ENCODE results near the gene KRTAP4-7. TPM values are rescaled to one million over a fixed set of nuclear protein-coding genes. Genes with fewer than 3 reads are reported as not detected.
"Not testable (repeated sequence)": the region's sequence is repeated elsewhere in the genome, so short reads cannot be mapped to it uniquely, and the experiment has no call there.

KRTAP4-7 gene
- total RNA-seq, 1 experiment from 2014 or later = not detected

DNA sequence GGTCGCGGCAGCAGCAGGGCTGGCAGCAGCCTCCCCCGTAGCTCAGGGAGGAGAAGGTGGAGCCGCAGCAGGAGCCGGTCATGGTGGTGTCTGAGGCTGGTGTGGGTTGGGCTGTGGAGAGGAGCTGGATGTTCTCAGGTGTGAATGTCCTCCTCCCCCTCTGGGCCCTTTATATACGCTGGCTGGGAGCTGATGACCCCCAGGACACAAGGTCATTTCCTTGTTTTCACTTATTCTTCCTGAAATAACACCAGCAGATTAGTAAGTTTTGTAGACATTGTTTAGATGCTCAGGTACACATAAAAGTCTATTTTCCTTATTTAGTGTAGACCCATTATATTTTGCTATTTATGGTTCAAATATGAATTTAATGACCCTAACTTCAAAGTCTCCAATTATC is 28.8 kb upstream of the KRTAP4-7 start, which contains the start of gene KRTAP2-2:
Gene KRTAP2-2 (minus strand): TSS at position 101 of the 400 bp plus-strand sequence. CDS start 19 bp downstream, at position 82.
- DNase-seq (ENCODE audit: low read depth, low spot score); H3K36me3 ChIP-seq (ENCODE audit: control insufficient read depth in 1 of 2, insufficient read depth in 2 of 2, low read length in 2 of 2); H3K79me2 ChIP-seq (ENCODE audit: insufficient read depth, low read length); H3K4me3 ChIP-seq (replicated peaks in 1 of 2; ENCODE audit: low read depth in 1 of 2, low read length in 2 of 2); H2AFZ ChIP-seq (ENCODE audit: low read depth, low read length, poor library complexity, severe bottlenecking); BruUV-seq (replicated peaks); CTCF ChIA-PET; H3K4me2 ChIP-seq (ENCODE audit: low read length); intact Hi-C loops (cut with micrococcal nuclease); RAD21 ChIA-PET (ENCODE audit: low non-redundant PET in 1 of 2, low total read pairs in 2 of 2, uncharacterized antibody in 2 of 2, unreplicated experiment in 2 of 2); H3K27ac ChIP-seq (ENCODE audit: low read depth, low read length); POLR2A ChIA-PET; H3K9ac ChIP-seq (ENCODE audit: low read length); H3K27me3 ChIP-seq (ENCODE audit: insufficient read depth, low read length); H4K20me1 ChIP-seq (ENCODE audit: insufficient read depth); H3K9me2 ChIP-seq (ENCODE audit: insufficient read depth); ATAC-seq: not testable (repeated sequence)
- Histone ChIP-seq H3K4me1 (ENCODE audit: control insufficient read depth in 1 of 2, insufficient read depth in 2 of 2, low read length in 2 of 2) (peaks cover 14 to 18% of the 10 kb centered on the region in 2 experiments), H3K9me3 (ENCODE audit: control insufficient read depth in 1 of 2, insufficient read depth in 1 of 2, low read depth in 1 of 2, low read length in 2 of 2) (peaks cover 0 to 21% of the 10 kb centered on the region in 2 experiments; a peak in 1 of 4 replicates)

DNA sequence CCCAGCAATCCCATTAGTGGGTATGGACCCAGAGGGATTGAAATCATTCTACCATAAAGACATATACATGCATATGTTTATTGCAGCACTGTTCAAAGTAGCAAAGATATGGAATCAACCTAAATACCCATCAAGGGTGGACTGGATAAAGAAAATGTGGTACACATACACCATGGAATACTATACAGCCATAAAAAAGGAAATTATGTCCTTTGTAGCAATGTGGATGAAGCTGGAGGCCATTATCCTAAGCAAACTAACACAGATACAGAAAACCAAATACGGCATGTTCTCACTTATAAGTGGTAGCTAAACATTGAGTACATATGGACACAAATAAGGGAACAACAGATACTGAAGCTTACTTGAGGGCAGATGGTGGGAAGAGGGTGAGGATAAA is 26.4 kb upstream of the KRTAP4-7 start:
- no peaks in the 10 kb centered on the region for H4K20me1 ChIP-seq (ENCODE audit: insufficient read depth)
- CTCF ChIA-PET = no interaction called here

More for the DNA sequence above, 26.4 kb upstream of the KRTAP4-7 start:
- Histone ChIP-seq H3K9me3 (ENCODE audit: control insufficient read depth in 1 of 2, insufficient read depth in 1 of 2, low read depth in 1 of 2, low read length in 2 of 2) (peaks cover 0 to 16% of the 10 kb centered on the region in 2 experiments; a peak in 1 of 4 replicates), H3K27me3 (ENCODE audit: insufficient read depth, low read length) (no peaks in the 10 kb centered on the region), H3K27ac (ENCODE audit: low read depth, low read length) (no peak overlapping the region), H3K9me2 (ENCODE audit: insufficient read depth) (no peaks in the 10 kb centered on the region), H3K9ac (ENCODE audit: low read length) (no peak overlapping the region), H3K4me3 (replicated peaks in 1 of 2; ENCODE audit: low read depth in 1 of 2, low read length in 2 of 2) (no peak overlapping the region), H3K36me3 (ENCODE audit: control insufficient read depth in 1 of 2, insufficient read depth in 2 of 2, low read length in 2 of 2) (peaks cover 0 to 5% of the 10 kb centered on the region in 2 experiments; a peak in 1 of 4 replicates), H3K79me2 (ENCODE audit: insufficient read depth, low read length) (no peaks in the 10 kb centered on the region), H2AFZ (ENCODE audit: low read depth, low read length, poor library complexity, severe bottlenecking) (no peak overlapping the region), H3K4me2 (ENCODE audit: low read length) (no peak overlapping the region), H3K4me1 (ENCODE audit: control insufficient read depth in 1 of 2, insufficient read depth in 2 of 2, low read length in 2 of 2) (peaks cover 38 to 42% of the 10 kb centered on the region in 2 experiments)
- ChIA-PET POLR2A (no interaction called here), RAD21 (ENCODE audit: low non-redundant PET in 1 of 2, low total read pairs in 2 of 2, uncharacterized antibody in 2 of 2, unreplicated experiment in 2 of 2) (no interaction called here)
- TF ChIP-seq, protein P1, sequence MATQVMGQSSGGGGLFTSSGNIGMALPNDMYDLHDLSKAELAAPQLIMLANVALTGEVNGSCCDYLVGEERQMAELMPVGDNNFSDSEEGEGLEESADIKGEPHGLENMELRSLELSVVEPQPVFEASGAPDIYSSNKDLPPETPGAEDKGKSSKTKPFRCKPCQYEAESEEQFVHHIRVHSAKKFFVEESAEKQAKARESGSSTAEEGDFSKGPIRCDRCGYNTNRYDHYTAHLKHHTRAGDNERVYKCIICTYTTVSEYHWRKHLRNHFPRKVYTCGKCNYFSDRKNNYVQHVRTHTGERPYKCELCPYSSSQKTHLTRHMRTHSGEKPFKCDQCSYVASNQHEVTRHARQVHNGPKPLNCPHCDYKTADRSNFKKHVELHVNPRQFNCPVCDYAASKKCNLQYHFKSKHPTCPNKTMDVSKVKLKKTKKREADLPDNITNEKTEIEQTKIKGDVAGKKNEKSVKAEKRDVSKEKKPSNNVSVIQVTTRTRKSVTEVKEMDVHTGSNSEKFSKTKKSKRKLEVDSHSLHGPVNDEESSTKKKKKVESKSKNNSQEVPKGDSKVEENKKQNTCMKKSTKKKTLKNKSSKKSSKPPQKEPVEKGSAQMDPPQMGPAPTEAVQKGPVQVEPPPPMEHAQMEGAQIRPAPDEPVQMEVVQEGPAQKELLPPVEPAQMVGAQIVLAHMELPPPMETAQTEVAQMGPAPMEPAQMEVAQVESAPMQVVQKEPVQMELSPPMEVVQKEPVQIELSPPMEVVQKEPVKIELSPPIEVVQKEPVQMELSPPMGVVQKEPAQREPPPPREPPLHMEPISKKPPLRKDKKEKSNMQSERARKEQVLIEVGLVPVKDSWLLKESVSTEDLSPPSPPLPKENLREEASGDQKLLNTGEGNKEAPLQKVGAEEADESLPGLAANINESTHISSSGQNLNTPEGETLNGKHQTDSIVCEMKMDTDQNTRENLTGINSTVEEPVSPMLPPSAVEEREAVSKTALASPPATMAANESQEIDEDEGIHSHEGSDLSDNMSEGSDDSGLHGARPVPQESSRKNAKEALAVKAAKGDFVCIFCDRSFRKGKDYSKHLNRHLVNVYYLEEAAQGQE (IDR thresholded peaks at IDR 0.05; ENCODE audit: low read depth) = no peak
- TF ChIP-seq CBX3 (IDR thresholded peaks at IDR 0.05; ENCODE audit: low read depth) (0 out of 2 replicates have a peak, but pooled peaks have one; percentile 11), EZH2 (IDR thresholded peaks at IDR 0.05) (no peak), JUND (IDR thresholded peaks at IDR 0.05) (0 out of 2 replicates have a peak, but pooled peaks have one; percentile 11)
- TF ChIP-seq, protein P2, sequence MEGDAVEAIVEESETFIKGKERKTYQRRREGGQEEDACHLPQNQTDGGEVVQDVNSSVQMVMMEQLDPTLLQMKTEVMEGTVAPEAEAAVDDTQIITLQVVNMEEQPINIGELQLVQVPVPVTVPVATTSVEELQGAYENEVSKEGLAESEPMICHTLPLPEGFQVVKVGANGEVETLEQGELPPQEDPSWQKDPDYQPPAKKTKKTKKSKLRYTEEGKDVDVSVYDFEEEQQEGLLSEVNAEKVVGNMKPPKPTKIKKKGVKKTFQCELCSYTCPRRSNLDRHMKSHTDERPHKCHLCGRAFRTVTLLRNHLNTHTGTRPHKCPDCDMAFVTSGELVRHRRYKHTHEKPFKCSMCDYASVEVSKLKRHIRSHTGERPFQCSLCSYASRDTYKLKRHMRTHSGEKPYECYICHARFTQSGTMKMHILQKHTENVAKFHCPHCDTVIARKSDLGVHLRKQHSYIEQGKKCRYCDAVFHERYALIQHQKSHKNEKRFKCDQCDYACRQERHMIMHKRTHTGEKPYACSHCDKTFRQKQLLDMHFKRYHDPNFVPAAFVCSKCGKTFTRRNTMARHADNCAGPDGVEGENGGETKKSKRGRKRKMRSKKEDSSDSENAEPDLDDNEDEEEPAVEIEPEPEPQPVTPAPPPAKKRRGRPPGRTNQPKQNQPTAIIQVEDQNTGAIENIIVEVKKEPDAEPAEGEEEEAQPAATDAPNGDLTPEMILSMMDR (IDR thresholded peaks at IDR 0.05 in 2 of 3, conservative IDR thresholded peaks at IDR 0.05 in 1 of 3; ENCODE audit: borderline replicate concordance in 1 of 3, insufficient read depth in 1 of 3, low read depth in 2 of 3, low read length in 2 of 3) = no peak
- ATAC-seq (no peak), DNase-seq (ENCODE audit: low read depth, low spot score) (no peak)
- intact Hi-C loops (cut with micrococcal nuclease) = no loop called here
- no TSS peak for BruUV-seq (replicated peaks)

Measured in HCT116 (cell line).